ENCODE measurements around the gene FAM170A.

GRCh38 chr5:119682372-119682771 lies 53.0 kb downstream of the FAM170A start:
- no peak for TF ChIP-seq ZBTB7A (IDR thresholded peaks at IDR 0.05; ENCODE audit: low read depth)
- TF ChIP-seq YY1 (IDR thresholded peaks at IDR 0.05; ENCODE audit: low read depth) = no peak
- TF ChIP-seq TEAD4 (IDR thresholded peaks at IDR 0.05) = no peak
- no peak for TF ChIP-seq TCF12 (IDR thresholded peaks at IDR 0.05; ENCODE audit: low read depth)
- no peak for TF ChIP-seq TAF1 (IDR thresholded peaks at IDR 0.05; ENCODE audit: low read depth)
- TF ChIP-seq, protein P1, sequence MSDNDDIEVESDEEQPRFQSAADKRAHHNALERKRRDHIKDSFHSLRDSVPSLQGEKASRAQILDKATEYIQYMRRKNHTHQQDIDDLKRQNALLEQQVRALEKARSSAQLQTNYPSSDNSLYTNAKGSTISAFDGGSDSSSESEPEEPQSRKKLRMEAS (IDR thresholded peaks at IDR 0.05) = no peak
- no peak for TF ChIP-seq RAD21 (IDR thresholded peaks at IDR 0.05; ENCODE audit: low read depth)
- TF ChIP-seq EGR1 (IDR thresholded peaks at IDR 0.05) = no peak
- no peak for TF ChIP-seq EP300 (IDR thresholded peaks at IDR 0.05; ENCODE audit: borderline replicate concordance)
- TF ChIP-seq NFIC (IDR thresholded peaks at IDR 0.05) = no peak
- no peak for TF ChIP-seq REST (IDR thresholded peaks at IDR 0.05; ENCODE audit: low read depth)
